Epidermal melanocyte (primary cell): ENCODE results near the gene FXYD3.

Experiments
- DNase-seq: peaks from one replicate; pipeline ENCODE4 v3.0.0; 2011; ENCODE audit warnings: low spot score; ENCODE audit not compliant: insufficient read length

Gene FXYD3

GRCh38 chr19:35105411-35106290, 10.0 kb upstream of the FXYD3 start:
- DNase-seq: no peak

GRCh38 chr19:35106291-35106583, 9.4 kb upstream of the FXYD3 start:
- DNase-seq: no peak

DNA sequence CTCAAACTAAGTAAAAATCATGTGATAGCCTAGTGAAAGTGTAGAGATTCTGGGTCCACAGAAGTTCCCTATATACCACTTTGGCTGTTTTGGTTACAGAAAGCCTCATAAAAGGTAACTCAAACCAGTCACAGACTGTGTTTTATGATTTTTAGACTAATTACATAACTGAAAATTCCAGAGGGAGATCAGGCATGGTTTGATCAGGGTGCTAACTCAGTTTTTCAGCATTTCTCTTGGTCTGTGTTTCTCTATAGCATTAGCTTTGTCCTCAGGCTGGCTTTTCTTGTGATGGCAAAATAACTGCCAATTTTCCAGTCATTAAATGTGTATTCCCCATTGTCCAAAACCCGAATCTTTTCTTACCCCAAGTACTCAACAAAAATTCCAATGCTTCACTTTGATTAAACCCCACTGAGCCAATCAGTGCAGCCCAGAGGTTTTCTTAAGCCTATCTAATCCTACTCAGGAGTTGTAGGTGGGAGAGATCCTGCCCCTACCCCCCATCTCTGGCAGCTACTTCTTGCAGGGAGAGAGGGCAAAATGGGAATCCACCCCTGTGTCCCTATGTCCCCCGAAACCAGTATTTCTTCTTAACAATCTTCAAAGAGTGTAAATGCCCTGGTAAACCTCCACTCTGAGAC, 8.6 kb upstream of the FXYD3 start:
- no peak for DNase-seq

DNA sequence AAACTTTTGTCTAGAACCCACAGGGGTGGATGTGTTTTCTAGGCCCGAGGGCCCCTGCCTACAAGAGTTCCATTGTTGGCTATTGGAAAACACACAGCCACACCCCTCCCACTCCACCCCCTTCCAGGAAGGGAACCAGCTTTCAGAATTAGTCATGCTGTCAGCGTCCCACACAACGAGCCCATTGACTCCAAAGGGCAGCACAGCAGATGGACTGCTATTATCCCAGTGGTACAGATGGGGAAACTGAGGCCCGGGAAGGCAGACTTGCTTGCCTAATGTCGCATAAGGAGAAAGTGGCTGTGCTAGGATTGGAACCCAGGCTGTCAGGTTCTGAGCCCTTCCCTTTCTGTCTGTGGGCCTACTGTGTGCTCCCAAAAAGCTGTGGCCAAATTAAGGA, 8.1 kb upstream of the FXYD3 start:
- DNase-seq: peak; percentile 98

DNA sequence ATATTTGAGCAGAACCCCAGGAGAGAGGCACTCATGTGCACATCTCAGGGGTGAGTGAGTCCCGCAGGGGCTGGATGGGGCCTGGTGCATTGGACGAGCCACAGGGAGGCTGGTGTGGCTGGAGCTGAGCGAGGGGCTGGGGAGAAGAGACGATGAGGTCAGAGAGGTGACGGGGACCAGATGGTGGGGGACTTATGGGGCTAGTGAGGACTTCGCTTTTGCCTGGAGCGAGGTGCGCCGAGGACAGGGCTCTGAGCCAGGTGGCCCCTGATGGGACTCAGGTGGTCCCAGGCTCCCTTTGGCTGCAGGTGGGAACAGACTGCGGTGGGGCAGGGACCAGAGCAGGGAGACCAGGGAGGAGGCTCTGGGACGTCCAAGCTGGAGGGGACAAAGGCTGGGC, 6.9 kb upstream of the FXYD3 start:
- DNase-seq: no peak

DNA sequence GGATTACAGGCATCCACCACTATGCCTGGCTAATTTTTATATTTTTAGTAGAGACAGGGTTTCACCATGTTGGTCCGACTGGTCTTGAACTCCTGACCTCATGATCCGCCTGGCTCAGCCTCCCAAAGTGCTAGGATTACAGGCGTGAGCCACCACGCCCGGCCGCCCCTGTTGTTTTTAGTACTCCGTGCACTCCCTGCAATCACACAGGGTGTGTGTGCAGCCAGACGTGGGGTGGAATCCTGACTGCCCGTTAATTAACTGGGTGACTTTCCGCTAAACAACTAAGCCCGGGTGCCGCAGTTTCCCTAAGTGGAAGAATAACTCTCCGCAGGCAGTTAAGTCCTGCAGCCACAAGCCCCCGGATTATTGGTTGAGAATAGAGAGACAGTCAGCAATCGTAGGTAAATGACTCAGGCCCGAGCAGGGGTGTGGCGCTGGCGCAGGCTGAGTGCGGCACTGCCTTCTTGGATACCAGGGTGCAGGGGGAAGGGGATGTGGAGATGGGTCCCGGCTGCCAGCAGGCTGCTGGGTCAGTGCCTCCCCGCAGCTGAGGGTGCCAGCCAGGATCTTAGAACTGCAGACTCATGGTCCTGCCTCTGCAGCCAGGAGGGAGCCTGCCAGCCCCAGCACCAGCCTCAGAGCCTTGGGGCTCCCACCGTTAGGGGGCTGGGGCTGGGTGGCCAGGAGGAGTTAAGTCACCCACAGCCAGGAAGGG, 6.1 kb upstream of the FXYD3 start:
- no peak for DNase-seq

DNA sequence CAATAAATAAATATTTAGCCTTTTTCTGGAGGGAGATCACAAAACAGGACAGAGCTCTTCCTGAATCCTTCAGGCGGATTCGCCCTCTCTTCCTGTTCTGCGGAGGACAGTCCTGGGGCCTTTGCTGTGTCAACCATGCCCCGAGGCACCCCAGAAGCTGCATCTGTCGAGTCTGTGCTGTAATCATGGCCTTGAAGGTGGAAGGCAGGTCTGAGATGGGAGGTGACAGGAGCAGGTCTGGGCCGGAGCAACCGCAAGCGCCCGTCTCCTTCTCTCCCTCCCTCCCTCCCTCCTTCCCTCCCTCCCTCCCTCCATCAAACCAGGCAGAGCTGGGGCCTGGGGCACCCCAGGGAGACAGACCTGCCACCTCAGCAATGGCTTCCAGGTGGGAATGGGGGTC, 4.6 kb upstream of the FXYD3 start:
- DNase-seq: no peak

DNA sequence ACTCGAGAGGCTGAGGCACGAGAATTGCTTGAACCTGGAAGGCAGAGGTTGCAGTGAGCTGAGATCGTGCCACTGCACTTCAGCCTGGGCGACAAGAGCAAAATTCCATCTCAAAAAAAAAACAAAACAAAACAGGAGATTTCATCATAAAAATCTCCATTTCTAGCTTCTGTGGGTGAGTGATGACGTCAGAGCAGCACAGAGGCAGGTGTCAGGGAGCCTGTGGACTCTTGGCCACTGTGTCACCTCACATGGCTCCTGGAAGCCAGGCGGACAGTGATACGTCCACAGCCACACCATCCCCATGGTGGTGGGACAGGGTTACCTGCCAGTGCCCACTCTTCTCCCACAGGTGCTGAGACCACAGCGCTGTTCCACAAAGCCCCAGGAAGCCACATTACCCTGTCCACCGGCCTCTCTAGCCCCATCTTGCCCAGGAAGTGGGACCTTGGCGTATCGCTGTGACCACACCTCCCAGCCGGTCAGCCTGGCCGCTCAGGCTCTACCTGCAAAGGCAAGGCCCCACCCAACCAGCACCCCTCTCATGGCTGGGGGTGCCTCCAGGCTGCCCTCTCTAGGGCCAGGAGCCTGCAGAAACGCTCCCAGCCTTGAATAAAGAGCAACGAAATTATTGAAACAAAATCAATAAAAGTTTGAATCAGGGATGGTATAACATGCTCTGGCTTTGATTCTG, 2.5 kb upstream of the FXYD3 start:
- DNase-seq: no peak

- DNase-seq: peak; percentile 91
Observed at GRCh38 chr19:35114353-35115176, 1.1 kb upstream of the FXYD3 start.

DNA sequence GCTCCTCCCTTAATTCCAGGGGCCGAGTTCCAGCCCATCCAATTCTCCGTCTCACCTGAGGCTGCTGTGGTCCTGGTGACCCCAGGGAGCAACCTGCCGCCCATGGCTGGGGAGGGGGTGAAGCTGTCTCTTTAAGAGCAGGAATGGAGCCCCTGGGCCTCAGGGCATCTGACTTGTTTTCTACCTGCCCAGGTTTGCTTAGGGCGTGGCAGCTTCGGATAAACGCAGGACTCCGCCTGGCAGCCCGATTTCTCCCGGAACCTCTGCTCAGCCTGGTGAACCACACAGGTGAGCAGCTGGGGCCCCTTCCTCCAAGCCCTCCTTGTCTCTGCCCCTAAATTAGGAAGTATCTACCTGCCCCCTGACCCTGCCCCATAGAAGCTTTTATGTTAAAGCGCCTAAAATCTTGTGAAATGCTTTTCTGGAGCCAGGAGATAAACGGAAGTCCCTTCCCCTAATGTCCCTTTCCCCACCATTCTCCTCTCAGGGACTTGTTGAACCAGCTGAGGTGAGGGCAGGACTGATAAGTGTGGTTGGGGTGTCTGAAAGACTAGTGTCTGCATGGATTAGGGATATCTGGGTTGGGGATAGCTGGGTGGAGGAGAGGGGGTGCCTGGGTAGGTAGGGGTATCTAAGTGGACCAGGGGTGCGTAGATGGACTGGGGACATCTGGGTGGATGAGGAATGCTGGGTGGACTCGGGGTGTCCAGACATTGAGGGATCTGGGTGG, 614 bp downstream of the FXYD3 start:
- no peak for DNase-seq

DNA sequence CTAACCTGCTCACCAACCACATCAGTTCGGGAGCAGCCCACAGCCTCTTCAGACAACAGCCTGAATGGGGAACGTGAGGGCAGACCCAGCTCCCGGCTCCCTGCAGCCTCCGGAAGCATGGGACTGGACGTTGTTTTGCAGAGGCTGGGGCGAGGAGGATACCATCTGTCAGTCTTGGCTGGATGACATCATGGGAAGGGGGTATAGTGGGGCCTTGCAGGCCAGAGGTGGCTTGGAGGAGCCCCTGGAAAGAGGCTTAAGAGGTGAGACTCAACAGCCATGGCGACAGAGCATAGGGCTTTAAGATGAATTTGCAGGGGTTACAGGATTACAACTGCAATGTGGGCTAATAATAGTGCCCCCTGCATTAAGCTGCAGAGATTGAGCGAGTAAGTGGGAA, 1.5 kb downstream of the FXYD3 start:
- no peak for DNase-seq

- no peak for DNase-seq
Observed at GRCh38 chr19:35117799-35118198, 2.2 kb downstream of the FXYD3 start.

GRCh38 chr19:35118268-35119020, 2.8 kb downstream of the FXYD3 start:
- no peak for DNase-seq

DNA sequence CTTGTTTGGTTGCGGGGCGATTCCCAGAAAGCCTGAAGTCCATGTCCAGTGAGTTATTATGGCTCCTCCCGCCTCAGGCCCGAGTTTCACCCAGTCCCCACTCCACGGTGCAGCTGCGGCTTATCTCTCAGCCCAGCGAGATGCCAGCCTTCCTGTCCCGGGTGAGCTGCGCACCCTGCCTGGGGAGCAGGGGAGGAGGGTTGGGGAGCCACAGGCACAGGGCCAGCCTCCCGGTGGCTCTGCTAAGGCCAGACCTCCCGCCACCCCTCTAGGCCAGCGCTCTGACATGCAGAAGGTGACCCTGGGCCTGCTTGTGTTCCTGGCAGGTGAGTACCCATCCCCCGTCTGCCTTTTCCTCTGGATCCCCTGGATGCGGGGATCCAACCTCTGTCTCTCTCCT, 3.5 kb downstream of the FXYD3 start:
- no peak for DNase-seq

DNA sequence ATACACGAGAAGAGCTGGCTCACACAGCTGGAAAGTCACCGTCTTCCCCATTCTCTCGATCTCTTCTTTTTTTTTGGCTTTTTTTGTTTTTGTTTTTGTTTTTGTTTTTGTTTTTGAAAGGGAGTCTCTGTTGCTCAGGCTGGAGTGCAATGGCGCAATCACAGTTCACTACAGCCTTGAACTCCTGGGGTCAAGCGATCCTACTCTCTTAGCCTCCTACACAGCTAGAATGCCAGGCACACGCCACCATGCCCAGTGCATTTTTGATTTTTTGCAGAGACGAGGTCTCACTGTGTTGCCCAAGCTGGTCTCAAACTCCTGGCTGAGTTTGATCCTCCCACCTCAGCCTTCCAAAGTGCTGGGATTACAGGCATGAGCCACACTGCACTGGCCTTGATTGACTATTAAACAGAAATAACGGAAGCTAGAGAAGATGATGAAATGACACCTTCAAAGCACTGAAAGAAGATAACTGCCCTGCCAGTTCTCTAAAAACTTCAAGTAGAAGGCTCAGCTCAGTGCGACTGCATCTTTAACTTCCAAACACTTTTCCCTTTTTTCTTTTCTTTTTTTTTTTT, 4.0 kb downstream of the FXYD3 start:
- DNase-seq: no peak

DNA sequence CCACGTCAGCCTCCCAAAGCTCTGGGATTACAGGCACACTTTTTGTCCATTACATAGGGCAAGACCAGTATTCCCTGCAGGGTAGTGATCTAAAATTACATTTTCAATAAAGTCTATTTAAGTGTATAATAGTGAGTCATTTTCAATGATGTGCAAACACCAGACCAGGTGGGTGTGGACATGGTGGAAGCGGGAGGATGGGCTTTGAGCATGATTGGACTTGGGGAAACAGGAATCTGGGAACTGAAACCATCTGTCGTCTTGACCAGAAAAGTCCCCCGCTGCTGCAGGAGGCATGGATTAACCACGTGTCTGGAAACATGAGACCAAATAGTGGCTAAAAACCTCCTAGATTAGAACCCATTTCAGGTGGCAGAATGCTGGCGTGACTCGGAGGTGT, 4.9 kb downstream of the FXYD3 start:
- DNase-seq: no peak

GRCh38 chr19:35120898-35121297, 5.3 kb downstream of the FXYD3 start:
- no peak for DNase-seq

DNA sequence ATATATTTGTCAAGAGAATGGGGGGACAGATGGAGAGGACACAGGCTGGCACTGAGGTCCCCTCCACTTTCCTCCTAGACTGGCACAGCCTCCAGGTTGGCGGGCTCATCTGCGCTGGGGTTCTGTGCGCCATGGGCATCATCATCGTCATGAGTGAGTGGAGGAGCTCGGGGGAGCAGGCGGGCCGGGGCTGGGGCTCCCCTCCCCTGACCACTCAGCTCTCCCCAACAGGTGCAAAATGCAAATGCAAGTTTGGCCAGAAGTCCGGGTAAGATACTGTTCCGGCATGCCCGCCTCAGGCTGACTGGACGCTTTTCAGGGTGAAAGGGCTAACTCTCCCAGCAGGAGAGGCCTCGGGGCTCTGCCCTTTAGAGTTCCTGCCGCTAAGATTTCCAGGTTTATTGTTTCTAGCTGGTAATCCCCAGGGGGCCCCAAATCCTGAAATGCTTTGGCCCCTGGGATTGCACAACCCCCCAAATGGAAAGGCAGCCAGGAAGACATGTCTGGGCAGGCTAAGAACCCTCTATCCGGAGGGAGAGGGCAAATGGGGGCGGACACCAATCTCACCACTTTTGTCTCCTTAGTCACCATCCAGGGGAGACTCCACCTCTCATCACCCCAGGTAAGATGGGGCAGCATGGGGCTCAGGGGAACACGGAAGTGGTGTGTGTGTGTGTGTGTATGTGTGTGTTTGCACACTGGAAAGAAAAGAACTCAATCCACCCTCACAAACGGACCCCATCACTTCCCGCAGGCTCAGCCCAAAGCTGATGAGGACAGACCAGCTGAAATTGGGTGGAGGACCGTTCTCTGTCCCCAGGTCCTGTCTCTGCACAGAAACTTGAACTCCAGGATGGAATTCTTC, 7.3 kb downstream of the FXYD3 start:
- no peak for DNase-seq
